Type B pancreatic cell (in vitro differentiated cells): ENCODE results near the gene AGO1. TPM values are rescaled to one million over a fixed set of nuclear protein-coding genes. Genes with fewer than 3 reads are reported as not detected.

Experiments
- DNase-seq: peaks from one replicate; pipeline ENCODE4 v3.0.0; 2021; ENCODE audit warnings: mixed read lengths; ENCODE audit not compliant: unreplicated experiment; ENCODE audit errors: extremely low spot score
- H3K27ac Mint-ChIP-seq: 2 replicates; pipeline ENCODE4 v1.8.0; 2021; ENCODE audit warnings: mild to moderate bottlenecking, mixed read lengths
- H3K27me3 Mint-ChIP-seq: 2 replicates; pipeline ENCODE4 v1.8.0; 2021; ENCODE audit warnings: mixed read lengths
- H3K36me3 Mint-ChIP-seq: 2 replicates; pipeline ENCODE4 v1.8.0; 2021; ENCODE audit warnings: mixed read lengths
- H3K4me1 Mint-ChIP-seq: one replicate; pipeline ENCODE4 v1.8.0; 2021; ENCODE audit warnings: mixed read lengths; ENCODE audit not compliant: unreplicated experiment
- H3K4me3 Mint-ChIP-seq: 2 replicates; pipeline ENCODE4 v1.8.0; 2021; ENCODE audit warnings: mild to moderate bottlenecking, mixed read lengths
- H3K9me3 Mint-ChIP-seq: 2 replicates; pipeline ENCODE4 v1.8.0; 2021; ENCODE audit warnings: mixed read lengths
- CTCF ChIP-seq: fragments of 200-600 bp; sonication (generic); conservative IDR thresholded peaks from 2 replicates; pipeline ENCODE4 v1.5.0; 2021; ENCODE audit warnings: antibody characterized with exemption, mild to moderate bottlenecking
- long read RNA-seq: library from polyadenylated mRNA; unstranded; transcript quantifications from one replicate; pipeline ENCODE4 v2.0.0, GENCODE V29; 2020
- total RNA-seq: library from RNA; stranded (reverse); gene quantifications from 2 replicates; pipeline ENCODE4 v1.2.1, GENCODE V29; 2021; ENCODE audit warnings: low replicate concordance

AGO1 gene
- total RNA-seq = 37.3 and 47.7 TPM in 2 replicates
- long read RNA-seq, partial matches to known transcripts = 0 of 16 reads
- long read RNA-seq, other reads (novel, unspliced or antisense) = 16 of 16 reads

DNA sequence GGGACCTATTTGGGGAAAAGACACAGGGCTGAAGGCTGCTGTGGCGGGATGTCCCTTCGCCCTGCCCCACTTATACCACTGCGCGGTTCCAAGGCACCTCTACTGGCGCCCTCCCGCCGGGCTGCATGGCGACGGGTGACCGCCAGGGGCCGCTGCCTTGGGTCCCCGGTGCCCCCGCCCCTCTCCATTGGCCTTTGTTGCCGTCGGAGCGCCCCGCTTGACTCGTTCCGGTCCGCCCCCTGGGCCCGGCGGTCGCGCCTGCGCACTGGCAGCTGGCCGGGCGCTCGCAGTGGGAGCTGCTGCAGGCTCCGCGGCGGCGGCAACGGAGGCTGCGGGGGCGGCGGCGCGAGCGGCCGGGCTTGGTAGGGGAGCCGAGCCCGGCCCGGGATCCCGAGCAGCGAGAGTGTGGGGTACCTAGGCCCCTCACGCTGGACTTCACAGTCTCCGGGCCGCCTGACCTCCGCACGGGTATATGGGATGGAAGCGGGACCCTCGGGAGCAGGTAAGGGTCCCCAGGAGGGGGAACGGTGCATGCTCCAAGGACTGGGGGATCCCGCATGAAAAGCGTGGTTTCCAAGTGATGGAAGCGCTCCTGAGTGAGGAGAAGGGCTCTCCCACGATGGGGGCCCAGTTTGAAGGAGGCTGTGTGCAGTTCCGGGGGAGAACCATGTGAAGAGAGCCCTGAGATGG is at the start of gene AGO1:
Gene AGO1 (plus strand): TSS at position 265 of the 690 bp plus-strand sequence. CDS start 213 bp downstream, at position 478.
- DNase-seq = peak; percentile 99
- Mint-ChIP-seq H3K27me3 (peaks cover 3% of the 10 kb centered on the region), H3K9me3 (no peaks in the 10 kb centered on the region), H3K4me3 (peak within 1 kb of the TSS; percentile 96), H3K4me1 (peaks cover 35% of the 10 kb centered on the region), H3K36me3 (peaks cover 3% of the 10 kb centered on the region), H3K27ac (peak within 1 kb of the TSS; percentile 73)
- peak; percentile 98 for TF ChIP-seq CTCF

GRCh38 chr1:35833395-35833794 is 49.6 kb upstream of the AGO1 start:
- Mint-ChIP-seq H3K4me3 (no peak overlapping the region), H3K27ac (no peak overlapping the region), H3K4me1 (peaks cover 4% of the 10 kb centered on the region), H3K27me3 (no peaks in the 10 kb centered on the region), H3K36me3 (peaks cover 25% of the 10 kb centered on the region), H3K9me3 (no peaks in the 10 kb centered on the region)
- TF ChIP-seq CTCF = no peak
- DNase-seq = no peak

DNA sequence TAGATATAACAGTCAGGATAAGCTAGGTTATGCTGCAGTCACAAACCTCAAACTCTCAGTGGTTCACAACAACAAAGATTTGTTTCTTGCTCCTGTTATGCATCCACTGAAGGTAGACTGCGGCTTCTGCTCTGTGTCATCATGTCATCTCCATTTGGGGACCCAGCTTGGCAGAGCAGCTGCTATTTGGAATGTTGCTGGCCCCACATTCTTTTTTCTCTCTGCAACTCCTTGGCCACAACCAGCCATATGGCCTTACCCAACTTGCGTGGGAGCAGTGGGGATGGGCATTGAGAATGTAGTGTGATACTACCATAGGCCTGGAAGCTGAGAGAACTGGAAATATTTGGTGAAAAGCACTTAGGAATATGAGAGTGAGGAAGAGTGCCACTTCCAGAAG is 48.8 kb upstream of the AGO1 start:
- no peak for TF ChIP-seq CTCF
- Mint-ChIP-seq H3K9me3 (no peaks in the 10 kb centered on the region), H3K27me3 (no peaks in the 10 kb centered on the region), H3K36me3 (peaks cover 28% of the 10 kb centered on the region), H3K27ac (no peak overlapping the region), H3K4me1 (peaks cover 4% of the 10 kb centered on the region), H3K4me3 (no peak overlapping the region)
- no peak for DNase-seq

DNA sequence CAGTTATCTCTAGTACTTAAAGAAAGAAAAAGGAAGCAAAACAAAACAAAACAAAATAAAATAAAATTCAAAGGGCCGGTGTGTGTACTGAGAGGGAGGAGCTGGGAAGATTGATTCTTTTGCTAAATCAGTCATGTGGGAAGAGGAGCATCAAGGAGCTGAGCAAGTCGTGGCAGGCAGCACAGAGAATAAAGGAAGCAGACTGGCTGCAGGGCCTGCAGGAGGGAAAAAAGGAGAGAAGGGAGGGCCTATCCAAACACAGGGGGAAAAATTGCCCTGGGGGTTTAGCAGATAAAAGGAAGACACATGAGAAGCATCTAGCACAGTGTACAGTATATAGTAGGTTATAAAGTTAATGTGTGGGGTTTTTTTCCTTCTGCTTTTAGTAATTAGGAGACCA is 47.6 kb upstream of the AGO1 start:
- Mint-ChIP-seq H3K27me3 (no peaks in the 10 kb centered on the region), H3K36me3 (peaks cover 28% of the 10 kb centered on the region), H3K4me1 (peaks cover 4% of the 10 kb centered on the region), H3K4me3 (no peak overlapping the region), H3K9me3 (no peaks in the 10 kb centered on the region), H3K27ac (peak overlapping the region; percentile 29)
- no peak for DNase-seq
- no peak for TF ChIP-seq CTCF

- H3K4me3 Mint-ChIP-seq = no peak overlapping the region
- no peaks in the 10 kb centered on the region for H3K27me3 Mint-ChIP-seq
- no peak for DNase-seq
- peaks cover 25% of the 10 kb centered on the region for H3K36me3 Mint-ChIP-seq
- peaks cover 4% of the 10 kb centered on the region for H3K4me1 Mint-ChIP-seq
- no peak for TF ChIP-seq CTCF
- H3K9me3 Mint-ChIP-seq = no peaks in the 10 kb centered on the region
- H3K27ac Mint-ChIP-seq = no peak overlapping the region
Measured at GRCh38 chr1:35836734-35837133, 46.3 kb upstream of the AGO1 start.
